Ovary (tissue), 3 donors: ENCODE measurements around the gene HYDIN.

ENCODE experiments used
- EP300 ChIP-seq: sonication (generic); formaldehyde crosslinking; IDR thresholded peaks from one replicate; pipeline ENCODE4 v1.6.1; 2017; ENCODE audit warnings: antibody characterized with exemption
- POLR2A ChIP-seq: fragments of 450-650 bp; IDR thresholded peaks from one replicate; pipeline ENCODE4 v1.6.1; 2017; ENCODE audit warnings: antibody characterized with exemption, mild to moderate bottlenecking, moderate library complexity
- TF ChIP-seq, protein P1 (sequence below), 3 donors: fragments of 450-650 bp in 2 of 3; fragments of 200-600 bp in 1 of 3; IDR thresholded peaks; one replicate each; pipeline versions ENCODE4 v1.5.1 to v1.8.0; 2016 to 2022; ENCODE audit warnings: antibody characterized with exemption in 3 of 3, mild to moderate bottlenecking in 1 of 3
- donor health status: DM: no; HTN: no; CAD: no.

DNA sequence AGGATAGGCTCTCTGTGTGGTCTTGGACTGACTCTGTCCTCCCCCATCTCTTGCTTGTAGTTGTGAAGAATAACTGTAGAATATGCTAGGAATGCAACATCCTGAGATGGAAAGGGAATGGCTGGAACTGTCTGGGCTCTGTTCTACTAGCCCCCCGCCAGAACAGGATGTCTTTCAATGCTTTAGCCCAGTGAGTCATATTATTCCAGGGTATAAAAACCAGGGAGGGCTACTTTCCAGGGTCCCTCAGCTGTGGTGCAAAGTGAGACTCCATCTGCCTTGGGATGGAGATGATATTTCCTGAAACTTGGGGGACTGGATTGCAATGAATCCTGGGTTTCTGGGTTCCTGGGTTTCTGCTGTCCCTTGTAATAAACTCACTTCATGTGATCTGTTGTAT lies 32.1 kb downstream of the HYDIN start:
- TF ChIP-seq, protein P1, sequence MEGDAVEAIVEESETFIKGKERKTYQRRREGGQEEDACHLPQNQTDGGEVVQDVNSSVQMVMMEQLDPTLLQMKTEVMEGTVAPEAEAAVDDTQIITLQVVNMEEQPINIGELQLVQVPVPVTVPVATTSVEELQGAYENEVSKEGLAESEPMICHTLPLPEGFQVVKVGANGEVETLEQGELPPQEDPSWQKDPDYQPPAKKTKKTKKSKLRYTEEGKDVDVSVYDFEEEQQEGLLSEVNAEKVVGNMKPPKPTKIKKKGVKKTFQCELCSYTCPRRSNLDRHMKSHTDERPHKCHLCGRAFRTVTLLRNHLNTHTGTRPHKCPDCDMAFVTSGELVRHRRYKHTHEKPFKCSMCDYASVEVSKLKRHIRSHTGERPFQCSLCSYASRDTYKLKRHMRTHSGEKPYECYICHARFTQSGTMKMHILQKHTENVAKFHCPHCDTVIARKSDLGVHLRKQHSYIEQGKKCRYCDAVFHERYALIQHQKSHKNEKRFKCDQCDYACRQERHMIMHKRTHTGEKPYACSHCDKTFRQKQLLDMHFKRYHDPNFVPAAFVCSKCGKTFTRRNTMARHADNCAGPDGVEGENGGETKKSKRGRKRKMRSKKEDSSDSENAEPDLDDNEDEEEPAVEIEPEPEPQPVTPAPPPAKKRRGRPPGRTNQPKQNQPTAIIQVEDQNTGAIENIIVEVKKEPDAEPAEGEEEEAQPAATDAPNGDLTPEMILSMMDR (IDR thresholded peaks at IDR 0.05): no peak
- TF ChIP-seq POLR2A (no peak), EP300 (no peak)
